H1 (cell line): ENCODE data around the gene SGSM1. TPM values are rescaled to one million over a fixed set of nuclear protein-coding genes. Genes with fewer than 3 reads are reported as not detected.

Source experiments
- BCL11A ChIP-seq, 2 experiments: IDR thresholded peaks; one replicate each; pipeline ENCODE4 v1.6.1; 2011; ENCODE audit warnings: low read depth in 2 of 2, low read length in 2 of 2, mild to moderate bottlenecking in 2 of 2
- HDAC2 ChIP-seq, 2 experiments: fragments of 300-600 bp in 1 of 2; sonication (generic) in 1 of 2; IDR thresholded peaks; 2 replicates each; pipeline ENCODE4 v1.6.1; 2011 to 2012; ENCODE audit warnings: low read depth in 2 of 2, low read length in 2 of 2, mild to moderate bottlenecking in 2 of 2, moderate library complexity in 2 of 2, borderline replicate concordance in 1 of 2, inconsistent platforms in 1 of 2
- KDM5A ChIP-seq: fragments of 200-600 bp; IDR thresholded peaks from 2 replicates; pipeline ENCODE4 v1.7.1; 2012; ENCODE audit warnings: mild to moderate bottlenecking, low read length, inconsistent platforms, mixed read lengths
- MAFK ChIP-seq: IDR thresholded peaks from 2 replicates; pipeline ENCODE4 v1.6.1; 2012; ENCODE audit warnings: low read depth, mild to moderate bottlenecking, improper control_type of control experiment, low read length
- SIX5 ChIP-seq: IDR thresholded peaks from 2 replicates; pipeline ENCODE4 v1.6.1; 2011; ENCODE audit warnings: mild to moderate bottlenecking, low read depth, low read length
- SRF ChIP-seq: IDR thresholded peaks from 2 replicates; pipeline ENCODE4 v1.6.1; 2011; ENCODE audit warnings: mild to moderate bottlenecking, low read depth, low read length, moderate library complexity
- polyA plus RNA-seq, 7 experiments: library from polyadenylated mRNA; depleted of rRNA in 3 of 7; stranded (reverse) in 5 of 7; unstranded in 2 of 7; fragments of >200 nt in 5 of 7; fragments of 200-250 nt in 2 of 7; gene quantifications; 1 replicate in 5 of 7; 2 replicates in 1 of 7; 4 replicates in 1 of 7; pipeline versions ENCODE4 v1.2.1 to v1.2.3, GENCODE V29; 2011 to 2013; ENCODE audit warnings: missing spikeins in 2 of 7, mixed read lengths in 2 of 7
- total RNA-seq: library from RNA; stranded (reverse); fragmentation: NEBNext Ultra II Directional; extraction: Animal tissue kit (Norgen Biotek cat#: 25700); gene quantifications from 2 replicates; pipeline ENCODE4 v1.2.1, GENCODE V29; 2021

The SGSM1 gene
- total and polyA plus RNA-seq, 2 of the 8 experiments (the other 6 are each of a cell fraction or from before 2014, with no cell fraction given) = 2.8 to 5.2 TPM

DNA sequence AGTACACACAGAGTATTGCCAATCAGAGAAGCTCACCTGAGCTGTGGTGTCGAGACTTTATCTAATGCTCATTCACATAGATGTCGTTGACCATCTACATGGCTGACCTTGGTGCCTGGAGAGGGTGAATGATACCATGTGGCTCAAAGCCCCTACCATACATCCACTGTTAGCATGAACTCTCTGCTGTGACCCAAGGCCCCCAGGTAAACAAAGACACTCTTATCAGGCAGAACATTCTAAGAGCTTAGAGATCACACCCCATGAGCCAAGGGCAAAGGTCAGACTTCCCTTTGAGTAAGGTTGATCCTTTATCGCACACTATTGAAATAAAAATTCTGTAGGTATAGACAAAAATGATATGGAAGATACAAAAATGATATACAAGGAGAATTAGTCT is 16.5 kb upstream of the SGSM1 start (continued):
- TF ChIP-seq BCL11A (IDR thresholded peaks at IDR 0.05; ENCODE audit: low read depth in 2 of 2, low read length in 2 of 2) (no peak), SRF (no peak), MAFK (no peak), SIX5 (no peak), KDM5A (no peak), HDAC2 (IDR thresholded peaks at IDR 0.05; ENCODE audit: borderline replicate concordance in 1 of 2, low read depth in 2 of 2, low read length in 2 of 2) (no peak)
